ENCODE measurements around the gene LRRC75A. TPM values are rescaled to one million over a fixed set of nuclear protein-coding genes. Genes with fewer than 3 reads are reported as not detected.
"Not testable (repeated sequence)": the region's sequence is repeated elsewhere in the genome, so short reads cannot be mapped to it uniquely, and the experiment has no call there.

The LRRC75A gene
- total and polyA plus RNA-seq, 2 of the 13 experiments (the other 11 are each of a cell fraction or from before 2014, with no cell fraction given), result 0.03 TPM; not detected in 1

DNA sequence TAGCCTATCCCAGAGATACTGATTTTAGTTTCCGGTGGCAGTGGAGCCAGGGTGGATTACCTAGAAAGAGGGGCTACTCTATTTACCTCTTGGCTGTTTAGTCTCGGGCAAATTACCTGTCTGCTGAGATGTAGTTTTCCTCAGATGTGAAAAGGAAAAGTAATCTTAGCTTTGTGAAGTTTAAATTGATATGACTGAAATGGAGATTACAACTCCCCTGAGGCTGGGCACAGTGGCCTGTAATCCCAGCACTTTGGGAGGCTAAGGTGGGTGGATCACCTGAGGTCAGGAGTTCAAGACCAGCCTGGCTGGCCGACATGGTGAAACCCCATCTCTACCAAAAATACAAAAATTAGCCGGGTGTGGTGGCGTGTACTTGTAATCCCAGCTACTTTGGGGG is 51.6 kb downstream of the LRRC75A start:
- peaks cover 39% of the 10 kb centered on the region for H3K79me2 ChIP-seq (ENCODE audit: insufficient read depth, low read length)
- WGBS (ENCODE audit: low lambda C conversion rate), result 11% methylated on average over 4 of the region's 5 CpGs
- DNase-seq (ENCODE audit: low spot score); H2AFZ ChIP-seq (ENCODE audit: low read length); intact Hi-C loops (cut with micrococcal nuclease; ENCODE audit: unreplicated experiment); H3K27me3 ChIP-seq (ENCODE audit: control insufficient read depth in 1 of 2, insufficient read depth in 2 of 2, low read length in 2 of 2); BruUV-seq (replicated peaks); ATAC-seq; in situ Hi-C loops (cut with HindIII; ENCODE audit: extremely low pct_ligation_motif_present, low pct_unique_long_range_greater_than_20kb); H3K9me3 ChIP-seq (ENCODE audit: low read length); FAIRE-seq; CTCF ChIA-PET (ENCODE audit: low intra/inter-chr PET ratio, low total read pairs): not testable (repeated sequence)
- H3K9ac ChIP-seq (ENCODE audit: insufficient read depth, low read depth, low read length), result peak overlapping the region; percentile 98
- H3K4me3 ChIP-seq (replicated peaks in 1 of 3; ENCODE audit: insufficient read depth in 1 of 3, low read depth in 2 of 3, low read length in 3 of 3), result peak overlapping the region; percentile 91 to 94 (median 93)
- H3K36me3 ChIP-seq (replicated peaks in 1 of 2; ENCODE audit: control insufficient read depth in 1 of 2, insufficient read depth in 2 of 2, low read length in 2 of 2), result peaks cover 16 to 42% of the 10 kb centered on the region in 2 experiments
- H3K4me2 ChIP-seq (ENCODE audit: low read depth, low read length), result peak overlapping the region; percentile 96
- TF ChIP-seq ZNF605 (CRISPR knock-in tag; IDR thresholded peaks at IDR 0.05), result 0 out of 2 replicates have a peak, but pooled peaks have one; percentile 4
- 0 out of 2 replicates have a peak, but pooled peaks have one; percentile 4 for TF ChIP-seq ATF7-NPFF (CRISPR knock-in tag; IDR thresholded peaks at IDR 0.05; ENCODE audit: low read depth)
- 0 out of 2 replicates have a peak, but pooled peaks have one; percentile 40 for TF ChIP-seq ZXDC (CRISPR knock-in tag; IDR thresholded peaks at IDR 0.05)
- 0 out of 2 replicates have a peak, but pooled peaks have one; percentile 16 for TF ChIP-seq KLF12 (CRISPR knock-in tag; IDR thresholded peaks at IDR 0.05; ENCODE audit: borderline replicate concordance)
- peak; percentile 39 for TF ChIP-seq AGO2 (optimal IDR thresholded peaks at IDR 0.05; ENCODE audit: low read depth, low read length)
- TF ChIP-seq ARID2 (CRISPR knock-in tag; IDR thresholded peaks at IDR 0.05; ENCODE audit: borderline replicate concordance), result 0 out of 2 replicates have a peak, but pooled peaks have one; percentile 71
- peaks cover 84% of the 10 kb centered on the region for H3K4me1 ChIP-seq (ENCODE audit: insufficient read depth, low read length)
- POLR2A ChIA-PET, result interaction anchor here (0.6 to 10.1 kb wide), 8 partner anchors 13 to 225 kb away, joined by 3 to 159 read pairs (median 4); partner anchors contain the start of genes NCOR1 and UBB
- peak overlapping the region; percentile 89 for H3K27ac ChIP-seq (ENCODE audit: extremely low read length, insufficient read depth, low read length)
- peaks cover 47% of the 10 kb centered on the region for H4K20me1 ChIP-seq (ENCODE audit: insufficient read depth, low read length)
